ENCODE data around the gene ATP13A3. TPM values are rescaled to one million over a fixed set of nuclear protein-coding genes. Genes with fewer than 3 reads are reported as not detected.

The ATP13A3 gene
- total RNA-seq, 1 donor from 2014 or later: 80.2 TPM

DNA sequence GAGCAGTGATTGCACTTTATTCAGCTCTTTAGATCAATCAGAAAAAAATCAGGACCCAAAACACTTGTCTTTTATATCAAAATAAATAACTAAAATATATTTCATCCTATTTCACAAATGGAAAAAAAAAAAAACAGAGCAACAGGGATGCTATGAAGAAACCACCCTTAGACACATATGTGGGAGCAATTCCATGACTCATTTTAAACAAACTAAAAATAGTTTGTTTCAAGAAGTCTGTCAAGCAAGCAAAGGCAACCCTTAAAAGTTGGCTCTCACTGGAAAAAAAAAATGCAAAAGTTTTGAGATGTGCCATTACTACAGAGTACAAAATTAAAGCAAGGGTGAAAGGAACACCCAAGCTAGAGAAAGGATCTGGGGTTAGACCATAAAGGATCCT is 5.7 kb downstream of the ATP13A3 start:
- intact Hi-C loops (cut with micrococcal nuclease): loop anchor here (5.0 kb wide), 1 partner anchor 1051 kb away; no protein-coding TSS in a partner anchor

DNA sequence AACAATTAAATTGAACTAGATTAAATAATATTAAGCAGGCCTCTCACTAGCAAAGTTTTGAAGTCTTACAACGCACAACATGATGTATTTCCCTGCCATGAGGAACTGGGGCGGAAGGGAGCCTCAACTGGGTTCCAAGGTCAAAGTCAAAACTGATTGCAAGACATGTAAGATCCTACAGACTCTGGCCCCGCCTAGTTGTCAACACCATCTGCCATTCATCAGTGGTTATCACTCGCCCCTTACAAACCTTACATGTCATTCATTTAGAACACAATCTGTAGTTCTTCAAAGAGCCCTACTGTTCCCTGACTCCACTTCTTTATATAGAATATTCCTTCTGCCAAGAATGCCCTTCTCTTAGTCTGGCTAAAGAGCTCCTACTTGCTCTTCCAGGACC is 10.0 kb downstream of the ATP13A3 start:
- intact Hi-C loops (cut with micrococcal nuclease): no loop called here

DNA sequence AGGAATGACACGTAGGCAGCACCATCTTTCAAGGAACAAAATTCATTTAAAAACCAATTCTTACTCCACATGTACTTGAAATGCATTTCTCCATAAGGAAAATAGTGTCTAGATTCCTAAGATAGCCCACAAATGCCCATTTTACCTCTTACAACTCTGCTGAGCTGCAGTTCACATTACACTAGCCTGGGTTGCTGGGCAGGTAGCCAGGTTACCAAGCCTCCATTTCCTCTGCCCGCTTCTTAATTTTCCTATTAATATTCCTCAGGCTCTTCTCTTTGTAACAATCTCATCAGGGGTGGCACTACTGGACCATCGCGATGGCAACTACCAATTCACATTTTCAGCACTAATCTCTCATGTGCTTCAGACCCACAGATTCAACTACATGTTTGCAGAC is 10.8 kb downstream of the ATP13A3 start:
- intact Hi-C loops (cut with micrococcal nuclease): no loop called here

DNA sequence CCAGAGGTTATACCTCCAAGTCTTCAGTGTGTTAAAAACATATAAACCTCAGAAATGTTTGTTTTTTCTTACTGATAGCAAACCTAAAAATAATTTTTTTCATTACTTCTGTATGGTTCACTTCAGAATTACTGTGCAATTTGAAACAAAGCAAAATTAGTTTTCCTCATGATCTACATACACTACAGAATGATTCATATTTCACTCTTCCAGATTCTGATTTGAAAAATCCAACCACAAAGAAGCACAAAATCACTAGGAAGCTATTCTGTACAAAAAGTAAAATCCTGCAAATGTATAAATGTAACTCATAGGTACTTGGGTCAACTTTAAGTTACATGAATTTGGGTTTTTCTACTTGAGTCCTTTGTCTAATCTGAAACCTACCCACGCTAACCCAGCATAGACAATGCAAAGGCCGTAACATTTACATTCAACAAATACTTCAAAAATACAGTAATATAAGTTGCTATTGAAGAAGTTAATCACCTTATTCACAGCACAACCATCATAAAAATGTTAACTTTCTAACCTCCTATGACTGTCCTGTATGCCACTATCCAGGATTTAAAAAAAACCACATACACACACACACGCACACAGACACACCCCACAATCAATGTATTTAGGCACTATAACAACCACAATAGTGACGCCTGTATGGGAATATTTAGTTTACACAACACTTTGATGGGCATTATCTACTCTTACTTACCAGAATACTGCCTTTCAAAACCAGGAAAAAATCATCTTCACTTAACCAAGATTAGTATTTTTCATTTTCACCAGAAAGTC is 11.5 kb downstream of the ATP13A3 start:
- intact Hi-C loops (cut with micrococcal nuclease): no loop called here

DNA sequence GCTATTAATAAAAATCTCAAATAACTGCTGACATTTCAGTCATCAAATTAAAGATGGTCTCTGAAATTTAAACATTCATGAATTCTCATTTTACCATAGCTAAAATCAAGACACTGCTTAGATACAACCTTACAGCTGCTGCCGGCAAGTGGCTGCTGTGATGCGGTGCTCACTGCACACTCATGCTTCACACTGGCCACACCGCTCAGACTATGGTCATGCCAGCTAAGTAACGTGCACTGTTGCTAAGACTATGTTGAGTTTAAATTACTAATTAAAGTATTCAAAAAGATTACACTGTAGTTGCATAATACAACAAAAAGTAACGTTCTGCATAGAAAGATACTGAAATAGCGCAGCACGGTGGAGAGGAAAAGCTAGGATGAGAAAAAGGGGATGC is 12.1 kb downstream of the ATP13A3 start:
- intact Hi-C loops (cut with micrococcal nuclease): no loop called here

DNA sequence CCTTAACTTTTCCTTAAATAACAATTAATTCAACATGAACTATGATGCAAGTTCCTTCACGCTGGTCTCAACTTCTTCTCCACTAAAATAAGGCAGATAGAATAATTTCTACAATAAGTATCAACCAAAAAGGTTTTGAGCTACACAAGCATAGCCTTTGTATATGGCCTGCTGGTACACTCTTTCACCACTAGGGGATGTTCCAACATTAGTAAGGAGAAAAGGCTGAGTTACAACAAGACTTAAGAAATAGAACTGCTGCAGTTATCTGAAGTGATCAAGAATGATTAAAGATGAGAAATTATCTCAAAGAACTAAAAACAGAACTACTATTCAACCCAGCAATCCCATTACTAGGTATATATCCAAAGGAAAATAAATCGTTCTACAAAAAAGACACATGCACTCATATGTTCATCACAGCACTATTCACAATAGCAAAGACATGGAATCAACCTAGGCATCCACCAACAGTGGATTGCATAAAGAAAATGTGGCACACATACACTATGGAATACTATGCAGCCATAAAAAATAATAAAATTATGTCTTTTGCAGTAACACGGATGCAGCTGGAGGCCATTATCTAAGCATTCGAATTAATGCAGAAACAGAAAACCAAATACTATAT is 14.4 kb downstream of the ATP13A3 start:
- intact Hi-C loops (cut with micrococcal nuclease): loop anchor here (1.0 to 2.0 kb wide), 5 partner anchors 15 to 199 kb away; partner anchors contain the start of gene ATP13A3

DNA sequence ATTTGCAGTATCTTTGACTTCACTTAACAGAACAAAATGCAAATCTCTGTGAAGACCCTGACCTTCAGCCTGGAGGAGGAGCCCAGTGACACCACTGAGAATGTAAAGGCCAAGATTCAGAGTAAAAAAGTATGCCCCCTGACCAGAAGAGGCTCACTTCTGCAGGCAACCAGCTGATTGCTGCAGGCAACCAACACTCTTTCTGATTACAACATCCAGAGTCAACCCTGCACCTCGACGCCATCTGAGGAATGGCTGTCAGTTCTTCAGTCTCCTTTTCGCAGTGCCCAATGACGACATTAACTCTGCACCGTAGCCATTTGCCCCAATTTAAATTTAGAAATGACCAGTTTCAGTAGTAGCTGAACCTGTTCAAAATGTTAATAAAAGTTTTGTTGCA is 14.9 kb downstream of the ATP13A3 start:
- intact Hi-C loops (cut with micrococcal nuclease): loop anchor here (1.0 to 2.0 kb wide), 5 partner anchors 15 to 199 kb away; partner anchors contain the start of gene ATP13A3

DNA sequence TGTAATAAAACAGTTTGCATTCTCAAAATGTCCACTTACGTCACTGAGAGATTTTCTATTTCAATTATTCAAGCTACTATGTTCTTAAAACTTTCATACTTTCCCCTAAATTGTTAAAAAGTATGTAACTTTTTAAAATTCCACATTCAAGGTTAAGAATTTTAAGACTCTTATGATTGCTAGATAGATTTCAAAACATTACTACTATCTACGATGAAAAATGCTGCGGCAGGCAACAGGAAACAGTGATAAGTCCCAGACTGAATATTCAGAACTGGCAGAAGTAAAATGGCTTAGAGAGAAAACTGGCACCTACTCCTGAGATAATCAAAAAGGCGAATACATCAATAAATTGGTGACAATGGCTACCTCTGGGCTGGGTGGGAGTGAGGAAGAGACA is 16.2 kb downstream of the ATP13A3 start:
- intact Hi-C loops (cut with micrococcal nuclease): no loop called here

DNA sequence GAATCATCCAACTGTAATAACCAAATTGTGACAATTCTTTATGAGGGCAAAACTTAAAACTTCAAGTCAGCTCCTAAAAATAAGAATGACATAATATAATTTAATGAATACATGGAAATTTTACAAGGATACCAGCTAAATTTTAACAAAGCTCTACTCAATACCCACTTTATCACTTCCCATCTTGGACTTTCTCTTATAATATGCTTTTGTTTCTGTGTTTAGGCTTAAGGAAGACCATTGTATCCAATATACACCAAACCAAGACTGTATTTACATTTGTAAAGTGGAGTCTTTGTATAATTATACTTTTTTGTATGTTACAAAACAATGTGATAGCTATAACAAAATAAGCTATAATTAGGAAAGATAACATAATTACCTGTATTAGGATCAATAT is 16.8 kb downstream of the ATP13A3 start:
- intact Hi-C loops (cut with micrococcal nuclease): no loop called here

DNA sequence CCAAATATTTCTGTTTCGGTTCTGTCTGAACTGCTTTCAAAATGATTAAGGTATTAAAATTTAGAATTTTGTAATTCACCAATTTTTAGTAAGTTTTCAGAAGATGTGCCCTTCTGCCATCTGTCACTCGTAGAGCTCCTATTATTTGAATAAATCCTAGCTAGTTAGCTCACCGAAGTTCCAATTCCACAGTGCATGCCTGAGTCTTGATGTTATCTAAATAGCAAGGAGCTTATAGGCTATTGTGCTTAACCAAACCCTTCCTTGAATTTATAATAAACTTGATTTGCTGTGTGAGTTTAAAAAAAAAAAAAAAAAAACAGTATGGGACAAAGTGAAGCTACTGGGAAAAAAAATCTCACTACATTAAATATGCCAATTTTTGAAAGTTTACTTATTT is 18.7 kb downstream of the ATP13A3 start:
- intact Hi-C loops (cut with micrococcal nuclease): no loop called here

DNA sequence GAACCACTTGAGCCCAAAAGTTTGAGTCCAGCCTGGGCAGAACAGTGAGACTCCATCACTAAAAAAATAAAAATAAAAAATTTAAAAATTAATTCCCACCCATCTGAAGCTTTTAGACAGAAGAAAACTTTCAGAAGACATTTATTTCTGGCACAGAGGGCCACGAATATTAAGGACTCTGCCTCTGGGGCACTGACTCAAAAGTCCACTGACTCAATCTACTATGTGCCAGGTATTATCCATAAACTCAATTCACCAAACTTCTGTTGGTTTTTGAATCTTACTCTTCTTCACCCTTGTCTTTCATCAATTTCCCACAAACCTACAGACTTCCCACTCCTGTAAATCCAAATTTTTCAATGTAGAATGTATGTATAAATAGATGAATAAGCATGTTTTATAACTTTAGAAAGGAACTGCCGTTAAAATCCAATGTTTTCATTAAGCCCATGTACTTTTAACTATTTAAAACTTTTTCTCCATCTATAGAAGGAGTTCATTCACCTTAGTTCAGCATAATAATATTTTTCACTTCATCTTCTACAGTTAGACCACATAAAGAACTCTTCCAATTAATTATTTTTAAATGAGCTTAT is 19.9 kb downstream of the ATP13A3 start:
- intact Hi-C loops (cut with micrococcal nuclease): no loop called here

DNA sequence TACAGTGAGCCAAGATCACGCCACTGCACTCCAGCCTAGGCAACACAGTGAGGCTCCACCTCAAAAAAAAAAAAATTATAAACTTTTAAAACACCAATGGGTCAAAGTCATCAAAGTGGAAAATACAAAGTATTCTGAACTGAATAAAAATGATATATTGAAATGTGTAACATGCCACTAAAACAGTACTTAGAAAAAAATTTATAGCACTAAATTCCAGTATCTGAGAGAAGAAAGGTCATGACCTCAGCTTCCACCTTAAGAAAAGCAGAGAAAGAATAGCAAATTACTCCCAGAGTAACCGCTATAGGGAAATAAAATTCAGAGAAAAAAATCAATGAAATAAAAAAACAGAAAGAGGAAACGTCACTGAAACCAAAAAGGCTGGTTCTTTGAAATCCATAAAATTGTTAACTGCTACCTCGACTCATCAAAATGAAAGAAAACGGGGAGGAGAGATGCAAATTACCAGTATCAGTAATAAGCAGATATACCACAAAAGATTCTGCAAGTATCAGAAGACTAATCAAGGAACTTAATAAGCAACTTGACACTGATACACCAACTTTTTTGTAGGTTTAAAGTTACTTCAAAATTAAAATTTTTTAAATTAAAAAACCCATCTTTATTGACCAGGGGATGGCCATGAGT is 20.8 kb downstream of the ATP13A3 start:
- intact Hi-C loops (cut with micrococcal nuclease): no loop called here

DNA sequence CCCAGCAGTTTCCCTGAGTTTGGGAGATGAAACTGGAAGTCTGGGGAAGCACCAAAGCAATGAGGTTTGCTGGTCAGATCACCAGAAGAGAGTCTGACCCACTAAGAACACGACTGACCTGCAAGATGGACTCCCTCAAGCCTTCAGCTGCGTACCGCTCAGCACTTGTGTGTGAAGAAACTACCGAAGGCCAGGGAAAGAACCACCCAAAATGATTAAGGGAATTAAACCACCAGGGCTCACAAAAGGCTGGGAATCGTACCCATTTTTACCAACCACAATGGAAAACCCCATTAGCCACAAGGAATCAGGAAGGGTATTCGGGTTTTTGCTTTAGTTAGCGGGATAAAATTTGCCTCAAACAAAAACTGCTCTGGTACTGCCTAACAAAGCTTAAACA is 21.6 kb downstream of the ATP13A3 start:
- intact Hi-C loops (cut with micrococcal nuclease): no loop called here

DNA sequence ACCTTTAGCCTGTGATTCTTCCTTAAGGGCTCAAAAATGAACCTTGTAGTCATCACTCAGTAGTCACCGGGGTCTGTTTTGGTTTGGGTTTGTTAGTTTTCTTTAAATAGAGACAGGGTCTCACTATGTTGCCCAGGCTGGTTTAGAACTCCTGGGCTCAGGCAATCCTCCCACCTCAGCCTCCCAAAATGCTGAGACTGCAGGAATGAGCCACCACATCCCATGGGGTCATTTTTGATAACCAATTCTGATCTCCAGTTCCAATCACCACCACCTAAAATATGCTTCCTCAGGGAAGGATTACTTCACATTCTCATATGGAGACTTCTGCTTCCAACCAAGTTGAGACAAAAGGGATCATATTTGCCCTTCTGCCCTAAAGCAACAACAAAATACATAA is 22.1 kb downstream of the ATP13A3 start:
- intact Hi-C loops (cut with micrococcal nuclease): no loop called here

DNA sequence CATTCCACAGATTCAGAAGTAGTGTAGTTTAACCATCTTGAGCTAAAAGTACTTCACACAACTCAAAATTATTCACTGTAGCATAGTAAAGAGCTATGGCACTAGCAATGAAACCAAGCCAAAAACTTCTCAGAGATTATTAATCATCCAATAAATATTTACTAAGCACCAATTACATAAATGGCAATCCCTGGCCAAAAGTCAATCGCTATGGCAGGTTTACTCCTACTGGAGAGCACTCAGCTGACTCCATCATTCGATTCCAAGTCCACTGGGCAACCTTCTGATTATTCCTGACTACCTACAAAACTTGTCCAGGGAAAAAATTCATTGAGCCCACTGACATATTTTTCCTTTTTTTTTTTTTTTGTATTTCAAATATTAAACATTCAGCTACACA is 23.9 kb downstream of the ATP13A3 start:
- intact Hi-C loops (cut with micrococcal nuclease): no loop called here

DNA sequence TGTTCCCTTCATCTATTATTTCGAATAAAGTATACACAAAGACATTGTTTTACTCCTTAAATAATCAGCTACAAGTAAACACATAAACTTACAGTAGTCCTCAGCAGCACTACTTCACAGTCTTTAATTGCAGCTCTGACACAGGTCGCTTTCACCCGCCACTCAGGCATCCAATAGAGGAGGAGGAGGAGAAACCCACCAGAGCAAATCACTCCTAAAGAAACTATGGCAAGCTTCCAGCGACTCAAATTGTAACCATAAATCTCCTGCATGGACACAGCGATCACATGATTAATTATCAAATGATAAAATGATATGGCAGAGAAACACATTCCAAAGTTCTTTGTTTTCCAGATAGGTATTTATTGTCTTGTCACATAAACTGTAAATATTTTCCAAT is 26.2 kb downstream of the ATP13A3 start:
- intact Hi-C loops (cut with micrococcal nuclease): no loop called here

DNA sequence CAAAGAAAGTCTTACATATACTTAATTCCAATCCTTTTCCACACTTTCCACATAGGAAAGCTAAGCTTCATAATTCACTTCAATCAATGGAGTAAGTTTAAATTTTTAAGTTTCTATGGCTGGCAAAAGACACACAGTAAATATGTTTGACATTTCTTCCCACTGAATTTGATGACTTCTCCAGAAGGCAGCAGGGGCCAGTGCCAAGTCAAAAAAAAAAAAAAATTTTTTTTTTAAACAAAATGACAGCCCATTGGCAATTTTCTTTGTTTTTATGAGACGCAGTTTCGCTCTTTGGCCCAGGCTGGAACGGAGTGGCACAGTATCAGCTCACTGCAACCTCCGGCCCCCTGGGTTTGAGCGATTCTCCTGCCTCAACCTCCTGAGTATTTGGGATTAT is 28.7 kb downstream of the ATP13A3 start:
- intact Hi-C loops (cut with micrococcal nuclease): no loop called here

DNA sequence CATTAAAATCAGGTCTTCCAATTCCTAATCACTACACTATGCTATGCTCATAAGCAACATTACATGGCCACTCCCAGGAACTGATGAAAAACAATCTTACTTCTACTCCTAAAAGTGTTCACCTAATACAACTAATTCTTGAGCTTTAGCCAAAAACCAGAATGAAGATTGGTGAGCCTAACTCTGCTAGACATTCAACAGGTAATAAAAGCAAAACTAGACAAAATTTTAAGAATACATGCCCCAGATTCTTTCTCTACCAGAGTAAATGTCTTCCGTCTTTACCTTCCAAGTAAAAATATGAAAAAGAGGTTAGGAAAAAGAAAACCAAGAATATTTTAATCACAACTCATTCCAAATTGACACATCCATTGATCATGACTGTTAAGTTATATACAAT is 31.3 kb downstream of the ATP13A3 start:
- intact Hi-C loops (cut with micrococcal nuclease): no loop called here

DNA sequence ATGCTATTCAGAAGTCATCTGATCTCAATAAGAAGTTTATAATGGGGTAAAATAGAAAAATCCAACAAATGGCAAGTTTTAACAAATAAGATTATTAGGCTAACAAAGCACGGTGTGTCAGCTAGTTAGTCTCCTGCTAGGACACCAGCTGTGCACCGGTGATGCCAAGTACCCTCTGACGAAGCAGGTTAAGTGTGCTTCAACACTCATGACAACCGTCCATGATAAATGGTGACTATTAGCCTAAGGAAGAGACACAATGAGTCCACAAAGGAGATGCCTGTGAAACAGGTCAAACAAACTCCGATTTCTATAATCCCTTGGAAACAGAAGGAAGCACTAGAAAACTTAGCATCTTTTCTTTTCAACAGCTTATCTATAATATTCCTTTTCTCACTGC is 36.5 kb downstream of the ATP13A3 start:
- intact Hi-C loops (cut with micrococcal nuclease): no loop called here

DNA sequence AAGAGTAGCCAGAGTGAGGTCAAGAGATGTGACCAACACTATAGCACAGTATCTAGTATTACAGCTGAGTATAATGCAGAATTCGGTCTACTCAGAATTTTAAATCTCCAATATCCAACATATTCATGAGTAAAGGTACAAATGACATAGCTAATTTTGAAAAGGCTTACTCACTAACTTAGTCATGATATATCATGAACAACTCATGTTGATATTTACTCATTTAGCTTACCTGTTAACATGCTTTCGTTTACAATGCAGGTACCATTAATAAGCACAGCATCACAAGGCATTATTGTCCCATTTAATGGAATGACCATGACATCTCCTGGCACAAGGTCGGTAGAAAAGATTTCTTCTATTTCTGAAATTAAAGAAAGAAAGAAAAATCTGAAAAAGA is 36.9 kb downstream of the ATP13A3 start:
- intact Hi-C loops (cut with micrococcal nuclease): no loop called here

DNA sequence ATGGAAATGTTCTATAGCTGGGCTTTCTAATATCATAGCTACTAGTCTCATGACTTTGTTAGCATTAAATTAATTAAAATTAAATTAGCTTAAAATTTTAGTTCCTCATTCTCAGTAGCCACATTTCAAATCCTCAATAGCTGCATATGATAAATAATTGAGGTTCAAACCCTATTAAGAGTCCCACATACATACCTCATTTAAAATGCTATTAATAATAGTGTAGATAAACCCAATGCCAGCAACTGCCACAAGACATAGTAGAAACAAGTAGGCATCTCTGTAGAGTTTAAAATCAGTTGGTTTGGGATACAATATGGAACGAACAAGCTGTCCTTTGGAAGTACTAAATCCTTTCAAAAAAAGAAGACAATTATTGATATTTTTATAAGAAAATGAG is 39.1 kb downstream of the ATP13A3 start:
- intact Hi-C loops (cut with micrococcal nuclease): no loop called here

DNA sequence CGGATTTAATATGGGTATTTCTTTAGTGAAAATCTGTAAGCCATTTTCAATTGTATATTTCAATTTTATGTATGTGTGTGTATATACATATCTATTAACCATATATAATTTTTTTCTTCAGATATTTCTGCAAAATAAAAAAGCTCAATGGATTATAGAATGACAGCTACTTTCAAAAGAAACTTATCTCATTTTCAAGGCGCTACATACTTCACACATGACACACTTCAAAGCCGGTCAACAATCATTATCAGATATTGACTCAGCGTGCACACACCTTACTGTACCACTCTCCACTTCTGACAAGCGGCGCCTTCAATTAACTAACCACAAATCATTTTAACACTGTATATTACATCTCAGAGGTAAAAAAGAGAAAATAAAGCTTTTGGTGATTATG is 39.6 kb downstream of the ATP13A3 start:
- intact Hi-C loops (cut with micrococcal nuclease): no loop called here

All from T-helper 1 cell treated with Interleukin-12 subunit alpha and Interleukin-12 subunit beta and Interleukin-4 antibody, amounts not matched to agents 30 ng/mL and 1 ng/mL, for 36 hours (primary cell).